HepG2 (cell line): Measurements from ENCODE around the gene SIRPB2. TPM values are rescaled to one million over a fixed set of nuclear protein-coding genes. Genes with fewer than 3 reads are reported as not detected.

Experiments used
- CEBPZ ChIP-seq: IDR thresholded peaks from 2 replicates; pipeline ENCODE4 v1.6.1; 2012; ENCODE audit warnings: low read length, improper control_type of control experiment
- DNMT1 ChIP-seq: sonication (generic); formaldehyde crosslinking; IDR thresholded peaks from 2 replicates; pipeline ENCODE4 v1.5.1; 2020; ENCODE audit warnings: mild to moderate bottlenecking, missing genetic modification reagents
- PAXIP1 ChIP-seq: sonication (generic); formaldehyde crosslinking; conservative IDR thresholded peaks from 2 replicates; pipeline ENCODE4 v1.4.0; 2020; ENCODE audit warnings: mild to moderate bottlenecking, missing genetic modification reagents, moderate library complexity
- PRDM4 ChIP-seq: sonication (generic); formaldehyde crosslinking; IDR thresholded peaks from 2 replicates; pipeline ENCODE4 v1.9.0; 2021; ENCODE audit warnings: missing genetic modification reagents, borderline replicate concordance
- RELA ChIP-seq: sonication (generic); formaldehyde crosslinking; IDR thresholded peaks from 2 replicates; pipeline ENCODE4 v1.4.0; 2020; ENCODE audit warnings: missing genetic modification reagents
- RNF2 ChIP-seq: fragments of 450-650 bp; conservative IDR thresholded peaks from 2 replicates; pipeline ENCODE4 v1.6.1; 2016; ENCODE audit warnings: low read depth
- TARDBP ChIP-seq: sonication (generic); formaldehyde crosslinking; IDR thresholded peaks from 2 replicates; pipeline ENCODE4 v1.8.0; 2022; ENCODE audit warnings: mild to moderate bottlenecking, missing genetic modification reagents
- ZBTB4 ChIP-seq: sonication (generic); formaldehyde crosslinking; IDR thresholded peaks from 2 replicates; pipeline ENCODE4 v1.4.0; 2020; ENCODE audit warnings: missing genetic modification reagents, mild to moderate bottlenecking, borderline replicate concordance
- ZNF503 ChIP-seq: sonication (generic); formaldehyde crosslinking; IDR thresholded peaks from 2 replicates; pipeline ENCODE4 v1.4.0; 2020; ENCODE audit warnings: missing genetic modification reagents
- ZNF770 ChIP-seq: sonication (generic); formaldehyde crosslinking; IDR thresholded peaks from 2 replicates; pipeline ENCODE4 v1.5.0; 2020; ENCODE audit warnings: mild to moderate bottlenecking, missing genetic modification reagents
- polyA plus RNA-seq, 8 experiments: library from polyadenylated mRNA; depleted of rRNA in 3 of 8; stranded (reverse) in 7 of 8; unstranded in 1 of 8; fragments of >200 nt; fragmentation: Illumina TruSeq in 4 of 8; extraction: Trizol in 4 of 8; gene quantifications; 2 replicates each; pipeline versions ENCODE4 v1.2.1 to v1.2.3, GENCODE V29; 2011 to 2016; ENCODE audit warnings: low read depth in 4 of 8, missing spikeins in 1 of 8, mixed read lengths in 1 of 8; ENCODE audit not compliant: insufficient read depth in 1 of 8
- total RNA-seq, 5 experiments: library from RNA; depleted of rRNA; stranded (reverse); fragments of >200 nt; fragmentation: Illumina TruSeq; extraction: Trizol; gene quantifications; 2 replicates each; pipeline ENCODE4 v1.2.3, GENCODE V29; 2016; ENCODE audit warnings: low read depth in 1 of 5

The SIRPB2 gene
- total and polyA plus RNA-seq, 2 of the 13 experiments (the other 11 are each of a cell fraction or from before 2014, with no cell fraction given): not detected

GRCh38 chr20:1469925-1470571 lies 21.2 kb downstream of the SIRPB2 start (continued):
- peak; percentile 49; the same call in 1 of the 2 replicates for TF ChIP-seq ZNF503 (CRISPR knock-in tag)
- peak; percentile 79; the same call in 1 of the 2 replicates for TF ChIP-seq TARDBP (CRISPR knock-in tag)
- TF ChIP-seq PAXIP1: peak; percentile 80
- TF ChIP-seq ZNF770 (CRISPR knock-in tag): no peak
- TF ChIP-seq DNMT1 (CRISPR knock-in tag): no peak
- no peak for TF ChIP-seq RNF2
- TF ChIP-seq RELA (CRISPR knock-in tag): peak; percentile 98
- TF ChIP-seq PRDM4: 0 out of 2 replicates have a peak, but pooled peaks have one; percentile 44
- TF ChIP-seq CEBPZ: no peak
- TF ChIP-seq ZBTB4 (CRISPR knock-in tag): peak; percentile 77; the same call in 1 of the 2 replicates
